Activated naive CD8-positive, alpha-beta T cell treated with anti-CD3 and anti-CD28 coated beads, Interleukin-2, amount 10 ng/mL, durations not matched to agents 7 days and 5 days (primary cell): Measurements from ENCODE around the gene COPS3. TPM values are rescaled to one million over a fixed set of nuclear protein-coding genes. Genes with fewer than 3 reads are reported as not detected.

Source experiments
- ATAC-seq: fragments of 150-1000 bp; cut with Tn5 transposase; one replicate; pipeline ENCODE4 v1.10.0; 2021; ENCODE audit warnings: low read depth, moderate library complexity
- POLR2A ChIA-PET: fragments of 350-600 bp; sonication (Branson Sonifier 250); formaldehyde crosslinking; loops from one replicate; lab custom pipeline; 2021; ENCODE audit warnings: antibody characterized with exemption; lab: Charles Lee
- DNase-seq: peaks from one replicate; pipeline ENCODE4 v3.0.0; 2021
- H3K27ac Mint-ChIP-seq: one replicate; pipeline ENCODE4 v1.8.0; 2022; ENCODE audit warnings: mild to moderate bottlenecking, mixed read lengths
- H3K27me3 Mint-ChIP-seq: one replicate; pipeline ENCODE4 v1.8.0; 2022; ENCODE audit warnings: mild to moderate bottlenecking, moderate library complexity, mixed read lengths
- H3K36me3 Mint-ChIP-seq: one replicate; pipeline ENCODE4 v1.8.0; 2021; ENCODE audit warnings: mild to moderate bottlenecking, mixed read lengths
- H3K4me1 Mint-ChIP-seq: one replicate; pipeline ENCODE4 v1.8.0; 2021; ENCODE audit warnings: mixed read lengths
- H3K4me3 Mint-ChIP-seq: one replicate; pipeline ENCODE4 v1.8.0; 2022; ENCODE audit warnings: mild to moderate bottlenecking, moderate library complexity, mixed read lengths
- H3K9me3 Mint-ChIP-seq: one replicate; pipeline ENCODE4 v1.8.0; 2021; ENCODE audit warnings: mixed read lengths
- total RNA-seq, 2 experiments: library from RNA; stranded (reverse); gene quantifications; one replicate each; pipeline ENCODE4 v1.2.3, GENCODE V29; 2021

Gene COPS3
- total RNA-seq, 2 experiments from 2014 or later = 79.5 to 85.4 TPM

DNA sequence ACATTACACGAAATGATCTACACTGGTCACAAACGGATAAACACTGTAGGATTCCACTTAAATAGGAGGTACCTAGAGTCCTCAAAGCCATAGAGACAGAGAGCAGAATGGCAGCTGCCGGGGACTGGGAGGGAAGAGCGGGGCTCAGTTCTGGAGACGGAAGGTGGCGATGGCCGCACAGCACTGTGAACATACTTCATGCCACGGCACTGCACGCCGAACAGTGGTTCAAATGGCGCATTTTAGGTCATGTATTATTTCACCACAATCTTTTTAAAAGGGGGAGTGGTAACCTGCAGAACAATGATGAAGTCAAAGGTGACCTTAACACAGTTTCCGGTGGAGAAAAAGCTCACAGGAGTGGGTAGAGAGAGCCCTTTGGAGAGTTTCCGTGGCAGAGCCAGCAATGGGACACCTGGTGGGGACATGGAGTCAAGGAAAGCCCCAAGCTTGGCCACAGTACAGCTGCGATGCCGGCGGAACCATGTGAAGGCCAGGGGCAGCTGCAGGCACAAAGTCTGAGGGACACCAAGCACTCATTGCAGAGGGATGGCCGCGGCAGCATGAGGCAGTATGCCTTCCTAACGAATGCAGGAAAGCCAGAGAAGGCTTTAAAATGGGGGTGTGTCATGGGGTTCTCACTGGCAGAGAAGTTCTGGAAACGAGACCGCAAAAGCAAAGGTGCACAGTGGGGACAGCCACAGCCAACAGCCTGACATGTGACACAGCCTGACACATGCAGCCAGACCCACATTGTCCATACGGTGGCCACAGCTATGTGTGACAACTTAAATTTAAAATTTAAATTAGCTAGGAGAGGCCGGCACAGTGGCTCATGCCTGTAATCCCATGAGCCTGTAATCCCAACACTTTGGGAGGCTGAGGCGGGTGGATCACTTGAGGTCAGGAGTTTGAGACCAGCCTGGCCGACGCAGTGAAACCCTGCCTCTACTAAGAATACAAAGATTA lies 51.3 kb downstream of the COPS3 start:
- no peak overlapping the region for H3K4me3 Mint-ChIP-seq
- H3K27me3 Mint-ChIP-seq = no peaks in the 10 kb centered on the region
- H3K4me1 Mint-ChIP-seq = peaks cover 2% of the 10 kb centered on the region
- no peaks in the 10 kb centered on the region for H3K9me3 Mint-ChIP-seq
- ATAC-seq = no peak
- H3K27ac Mint-ChIP-seq = no peak overlapping the region
- POLR2A ChIA-PET = no interaction called here
- DNase-seq = no peak
- peaks cover 16% of the 10 kb centered on the region for H3K36me3 Mint-ChIP-seq

GRCh38 chr17:17228521-17229279 lies 52.3 kb downstream of the COPS3 start:
- DNase-seq (no peak), ATAC-seq (no peak)
- H3K27me3 Mint-ChIP-seq = no peaks in the 10 kb centered on the region
- H3K4me1 Mint-ChIP-seq = peaks cover 2% of the 10 kb centered on the region
- no peak overlapping the region for H3K27ac Mint-ChIP-seq
- no peak overlapping the region for H3K4me3 Mint-ChIP-seq
- no peaks in the 10 kb centered on the region for H3K9me3 Mint-ChIP-seq
- POLR2A ChIA-PET = interaction anchor here (0.6 kb wide), 1 partner anchor 56 kb away, joined by 3 read pairs; no protein-coding TSS in a partner anchor
- H3K36me3 Mint-ChIP-seq = peaks cover 16% of the 10 kb centered on the region

DNA sequence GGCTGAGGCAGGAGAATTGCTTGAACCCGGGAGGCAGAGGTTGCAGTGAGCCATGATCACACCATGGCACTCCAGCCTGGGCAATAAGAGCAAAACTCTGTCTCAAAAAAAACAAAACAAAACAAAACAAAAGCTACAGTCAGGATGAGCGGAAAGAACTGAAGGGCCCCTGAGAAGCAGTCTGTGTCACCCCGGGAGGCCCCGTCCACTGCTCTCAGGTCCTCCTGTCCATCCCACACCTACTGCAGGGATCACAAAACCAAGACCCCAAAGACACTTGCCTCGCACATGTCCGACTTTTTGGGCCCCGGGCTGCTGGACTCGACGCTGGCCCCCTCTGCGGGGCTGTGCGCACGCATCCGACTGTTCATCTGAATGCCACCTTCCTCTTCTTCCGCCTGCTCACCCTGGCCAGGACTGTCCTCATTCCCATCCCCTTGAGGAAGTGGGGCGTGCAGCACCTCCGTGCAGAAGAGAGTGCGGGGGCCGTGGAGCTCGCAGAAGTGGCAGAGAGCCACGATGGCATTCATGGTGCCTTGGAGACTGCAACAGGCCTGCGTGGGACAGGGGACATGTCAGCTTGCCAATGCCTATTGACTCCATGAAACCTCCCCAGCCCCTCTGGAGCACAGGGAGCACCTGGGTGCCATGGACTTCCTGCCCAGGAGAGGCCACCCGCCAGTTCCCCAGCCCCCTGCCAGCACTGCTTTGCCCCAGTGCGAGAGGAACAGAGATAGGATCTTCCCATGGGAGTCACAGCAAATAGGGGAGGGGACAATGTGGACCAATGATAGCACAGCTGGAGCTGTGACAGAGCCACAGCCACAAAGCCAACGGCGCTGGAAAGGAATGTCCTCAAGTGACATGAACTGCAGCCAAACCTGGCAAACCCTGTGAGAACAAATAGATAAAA lies 53.2 kb downstream of the COPS3 start:
- Mint-ChIP-seq H3K27me3 (no peaks in the 10 kb centered on the region), H3K4me3 (no peak overlapping the region), H3K36me3 (peaks cover 19% of the 10 kb centered on the region), H3K9me3 (no peaks in the 10 kb centered on the region), H3K4me1 (peaks cover 2% of the 10 kb centered on the region), H3K27ac (no peak overlapping the region)
- DNase-seq = no peak
- POLR2A ChIA-PET = no interaction called here
- ATAC-seq = no peak

- Mint-ChIP-seq H3K9me3 (no peaks in the 10 kb centered on the region), H3K4me1 (peaks cover 2% of the 10 kb centered on the region), H3K27me3 (no peaks in the 10 kb centered on the region), H3K4me3 (no peak overlapping the region), H3K36me3 (peaks cover 16% of the 10 kb centered on the region), H3K27ac (no peak overlapping the region)
- no peak for DNase-seq
- POLR2A ChIA-PET = interaction anchor here (0.6 kb wide), 2 partner anchors 8 to 819 kb away, joined by 3 read pairs; no protein-coding TSS in a partner anchor
- no peak for ATAC-seq
Observed at GRCh38 chr17:17226451-17227265, 54.4 kb downstream of the COPS3 start.

DNA sequence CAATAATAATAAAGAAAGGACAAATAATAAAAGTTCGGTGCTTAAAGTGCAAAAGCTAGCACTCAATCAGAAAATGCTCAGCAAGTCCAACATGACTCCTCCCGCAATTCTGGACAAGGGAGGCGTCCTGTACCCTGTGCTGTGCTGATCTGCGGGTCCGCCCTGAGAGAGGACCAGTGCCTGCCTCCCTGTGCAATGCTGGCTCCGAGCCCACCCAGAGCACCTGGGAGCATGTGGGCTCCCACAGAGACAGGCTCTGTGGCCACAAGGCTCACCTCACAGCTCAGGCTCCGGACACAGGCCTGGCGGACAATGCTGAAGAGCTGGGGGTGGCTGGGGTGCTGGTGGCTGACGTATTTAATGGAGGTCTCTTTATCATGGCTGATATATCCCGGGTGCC lies 55.1 kb downstream of the COPS3 start:
- no peak overlapping the region for H3K4me3 Mint-ChIP-seq
- H3K36me3 Mint-ChIP-seq = peaks cover 16% of the 10 kb centered on the region
- DNase-seq (no peak), ATAC-seq (no peak)
- H3K9me3 Mint-ChIP-seq = no peaks in the 10 kb centered on the region
- POLR2A ChIA-PET = no interaction called here
- H3K27ac Mint-ChIP-seq = no peak overlapping the region
- H3K27me3 Mint-ChIP-seq = no peaks in the 10 kb centered on the region
- H3K4me1 Mint-ChIP-seq = peaks cover 2% of the 10 kb centered on the region

DNA sequence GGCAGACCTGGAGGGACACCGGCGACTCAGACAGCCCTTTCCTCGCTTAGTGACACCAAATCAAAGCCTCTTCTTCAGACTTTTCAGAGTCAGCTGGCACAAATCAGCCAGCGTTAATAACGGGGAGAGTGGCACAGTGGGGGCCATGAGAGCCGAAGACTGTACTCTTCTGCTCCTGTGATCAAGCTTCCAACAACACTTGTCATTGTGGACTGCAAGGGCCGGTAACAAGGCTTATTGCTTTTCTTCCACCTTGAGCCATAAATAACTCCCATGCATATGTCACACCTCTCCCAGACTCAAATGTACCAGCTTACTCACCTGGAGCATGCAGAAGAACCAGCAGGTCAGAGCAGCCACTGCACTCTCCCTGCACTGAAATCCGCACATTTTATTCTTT lies 56.9 kb downstream of the COPS3 start:
- POLR2A ChIA-PET = interaction anchor here (1.3 kb wide), 1 partner anchor 81 kb away, joined by 4 read pairs; no protein-coding TSS in a partner anchor
- no peak overlapping the region for H3K4me3 Mint-ChIP-seq
- H3K36me3 Mint-ChIP-seq = peaks cover 18% of the 10 kb centered on the region
- H3K27ac Mint-ChIP-seq = peak overlapping the region; percentile 15
- no peaks in the 10 kb centered on the region for H3K27me3 Mint-ChIP-seq
- no peaks in the 10 kb centered on the region for H3K9me3 Mint-ChIP-seq
- DNase-seq (no peak), ATAC-seq (no peak)
- H3K4me1 Mint-ChIP-seq = peaks cover 2% of the 10 kb centered on the region

DNA sequence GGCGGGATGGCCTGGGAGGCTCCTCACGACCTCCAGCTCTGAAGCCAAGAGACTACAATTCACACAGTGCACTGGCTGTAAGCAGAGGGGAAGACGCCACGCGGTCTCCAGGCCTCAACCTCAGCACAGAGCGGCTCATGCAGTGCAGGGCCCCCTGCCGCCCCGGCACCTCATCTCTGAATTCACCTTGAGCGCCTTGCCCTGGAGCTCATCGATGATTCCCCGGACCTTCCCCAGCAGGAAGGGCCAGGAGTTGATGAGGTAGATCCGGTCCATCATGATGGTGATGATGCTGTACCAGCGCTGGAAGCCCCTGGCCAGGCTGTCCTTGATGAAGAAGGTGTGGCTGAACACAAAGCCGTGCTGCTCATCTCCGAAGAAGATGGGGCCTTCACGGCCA lies 57.3 kb downstream of the COPS3 start:
- ATAC-seq (no peak), DNase-seq (no peak)
- POLR2A ChIA-PET = interaction anchor here (1.3 kb wide), 1 partner anchor 82 kb away, joined by 4 read pairs; no protein-coding TSS in a partner anchor
- Mint-ChIP-seq H3K4me3 (no peak overlapping the region), H3K36me3 (peaks cover 16% of the 10 kb centered on the region), H3K4me1 (peaks cover 2% of the 10 kb centered on the region), H3K27ac (no peak overlapping the region), H3K9me3 (no peaks in the 10 kb centered on the region), H3K27me3 (no peaks in the 10 kb centered on the region)

- POLR2A ChIA-PET = interaction anchor here (1.6 kb wide), 1 partner anchor 15 kb away, joined by 4 read pairs; the partner anchor contains the start of gene PLD6
- DNase-seq (no peak), ATAC-seq (no peak)
- no peaks in the 10 kb centered on the region for H3K27me3 Mint-ChIP-seq
- H3K4me1 Mint-ChIP-seq = no peaks in the 10 kb centered on the region
- H3K36me3 Mint-ChIP-seq = peaks cover 19% of the 10 kb centered on the region
- no peak overlapping the region for H3K27ac Mint-ChIP-seq
- no peaks in the 10 kb centered on the region for H3K9me3 Mint-ChIP-seq
- no peak overlapping the region for H3K4me3 Mint-ChIP-seq
Observed at GRCh38 chr17:17221329-17221728, 59.7 kb downstream of the COPS3 start.

DNA sequence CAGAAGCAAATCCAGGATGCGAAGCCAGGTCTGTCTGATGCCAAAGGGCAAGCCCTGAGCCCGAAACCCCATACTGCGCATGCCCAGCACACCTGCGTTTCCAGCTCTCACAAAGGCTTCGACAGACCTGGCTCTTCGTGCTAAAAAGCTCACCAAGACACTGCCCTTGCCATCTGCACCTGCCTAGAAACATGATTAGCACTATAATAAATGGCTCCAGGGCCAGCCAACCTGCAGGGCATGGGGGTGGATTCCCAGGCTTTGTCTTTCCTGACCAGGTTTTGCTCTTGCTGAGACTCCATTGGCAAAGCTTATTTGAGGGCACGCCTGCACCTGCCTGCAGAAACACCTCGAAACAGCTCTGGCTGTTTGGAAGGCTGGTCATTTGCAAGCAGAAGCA lies 60.5 kb downstream of the COPS3 start:
- DNase-seq (no peak), ATAC-seq (no peak)
- POLR2A ChIA-PET = interaction anchor here (1.6 kb wide), 1 partner anchor 15 kb away, joined by 4 read pairs; the partner anchor contains the start of gene PLD6
- Mint-ChIP-seq H3K4me1 (no peaks in the 10 kb centered on the region), H3K36me3 (peaks cover 19% of the 10 kb centered on the region), H3K4me3 (no peak overlapping the region), H3K27ac (no peak overlapping the region), H3K9me3 (no peaks in the 10 kb centered on the region), H3K27me3 (no peaks in the 10 kb centered on the region)

GRCh38 chr17:17217995-17218394 lies 63.1 kb downstream of the COPS3 start:
- Mint-ChIP-seq H3K4me1 (no peaks in the 10 kb centered on the region), H3K27me3 (no peaks in the 10 kb centered on the region), H3K4me3 (no peak overlapping the region), H3K27ac (no peak overlapping the region), H3K9me3 (no peaks in the 10 kb centered on the region), H3K36me3 (peaks cover 13% of the 10 kb centered on the region)
- DNase-seq (no peak), ATAC-seq (no peak)
- POLR2A ChIA-PET = no interaction called here

- DNase-seq (no peak), ATAC-seq (no peak)
- Mint-ChIP-seq H3K27me3 (no peaks in the 10 kb centered on the region), H3K4me3 (no peak overlapping the region), H3K36me3 (peaks cover 13% of the 10 kb centered on the region), H3K9me3 (no peaks in the 10 kb centered on the region), H3K4me1 (no peaks in the 10 kb centered on the region), H3K27ac (no peak overlapping the region)
- POLR2A ChIA-PET = no interaction called here
Observed at GRCh38 chr17:17216776-17217175, 64.3 kb downstream of the COPS3 start.

DNA sequence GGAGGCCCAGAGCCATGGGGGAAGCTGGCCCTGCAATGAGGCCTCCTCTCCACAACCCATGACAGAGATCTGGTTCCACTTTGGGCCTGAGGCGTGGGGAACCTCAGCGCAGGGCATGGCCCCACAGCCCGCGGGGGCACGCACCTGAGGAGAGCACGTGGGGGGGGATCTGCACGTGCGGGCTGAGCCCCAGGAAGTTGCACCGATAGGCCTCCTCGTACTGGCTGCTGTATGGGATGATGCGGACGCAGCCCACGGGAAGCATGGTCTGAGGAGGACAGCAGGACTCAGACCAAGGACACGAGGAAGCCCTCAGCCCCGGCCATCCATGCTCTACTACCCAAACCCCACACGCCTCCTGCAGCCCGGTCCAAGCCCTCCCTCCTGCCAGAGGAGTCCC lies 64.8 kb downstream of the COPS3 start:
- POLR2A ChIA-PET = no interaction called here
- Mint-ChIP-seq H3K4me1 (no peaks in the 10 kb centered on the region), H3K36me3 (peaks cover 13% of the 10 kb centered on the region), H3K9me3 (no peaks in the 10 kb centered on the region), H3K4me3 (no peak overlapping the region), H3K27me3 (no peaks in the 10 kb centered on the region), H3K27ac (no peak overlapping the region)
- DNase-seq = no peak
- ATAC-seq = no peak
